Measurements from ENCODE around the gene ZNF473.
"Not testable (repeated sequence)": the region's sequence is repeated elsewhere in the genome, so short reads cannot be mapped to it uniquely, and the experiment has no call there.

ZNF473 gene

GRCh38 chr19:50051228-50051895 lies 25.6 kb downstream of the ZNF473 start:
- peaks cover 42% of the 10 kb centered on the region for H3K9me3 Mint-ChIP-seq
- not testable (repeated sequence) for H3K27me3 Mint-ChIP-seq (ENCODE audit: low read depth); H3K4me1 Mint-ChIP-seq (ENCODE audit: low read depth)
- peak overlapping the region; percentile 79 for H3K4me3 Mint-ChIP-seq
- peak overlapping the region; percentile 52 for H3K27ac Mint-ChIP-seq
- H3K36me3 Mint-ChIP-seq (ENCODE audit: low read depth) = peaks cover 19% of the 10 kb centered on the region

- Mint-ChIP-seq H3K4me1 (ENCODE audit: low read depth) (peaks cover 9% of the 10 kb centered on the region), H3K27me3 (ENCODE audit: low read depth) (peaks cover 6% of the 10 kb centered on the region), H3K4me3 (no peak overlapping the region), H3K27ac (no peak overlapping the region), H3K9me3 (peaks cover 36% of the 10 kb centered on the region), H3K36me3 (ENCODE audit: low read depth) (peaks cover 15% of the 10 kb centered on the region)
Observed at GRCh38 chr19:50051964-50052363, 26.2 kb downstream of the ZNF473 start.

GRCh38 chr19:50053119-50053518 lies 27.3 kb downstream of the ZNF473 start:
- Mint-ChIP-seq H3K4me3 (no peak overlapping the region), H3K36me3 (ENCODE audit: low read depth) (peaks cover 7% of the 10 kb centered on the region), H3K4me1 (ENCODE audit: low read depth) (peaks cover 9% of the 10 kb centered on the region), H3K27ac (no peak overlapping the region), H3K27me3 (ENCODE audit: low read depth) (peaks cover 6% of the 10 kb centered on the region), H3K9me3 (peaks cover 35% of the 10 kb centered on the region)

GRCh38 chr19:50058425-50058824 lies 32.6 kb downstream of the ZNF473 start:
- H3K27me3 Mint-ChIP-seq (ENCODE audit: low read depth) = no peaks in the 10 kb centered on the region

GRCh38 chr19:50059045-50059444 lies 33.2 kb downstream of the ZNF473 start:
- no peaks in the 10 kb centered on the region for H3K4me1 Mint-ChIP-seq (ENCODE audit: low read depth)
- no peaks in the 10 kb centered on the region for H3K36me3 Mint-ChIP-seq (ENCODE audit: low read depth)
- H3K9me3 Mint-ChIP-seq = peaks cover 44% of the 10 kb centered on the region
- H3K27me3 Mint-ChIP-seq (ENCODE audit: low read depth) = no peaks in the 10 kb centered on the region
- no peak overlapping the region for H3K4me3 Mint-ChIP-seq
- no peak overlapping the region for H3K27ac Mint-ChIP-seq

More at GRCh38 chr19:50058425-50058824, 32.6 kb downstream of the ZNF473 start:
- H3K36me3 Mint-ChIP-seq (ENCODE audit: low read depth) = no peaks in the 10 kb centered on the region
- peaks cover 49% of the 10 kb centered on the region for H3K9me3 Mint-ChIP-seq
- no peak overlapping the region for H3K4me3 Mint-ChIP-seq
- no peaks in the 10 kb centered on the region for H3K4me1 Mint-ChIP-seq (ENCODE audit: low read depth)
- no peak overlapping the region for H3K27ac Mint-ChIP-seq

GRCh38 chr19:50060107-50060506 lies 34.3 kb downstream of the ZNF473 start:
- Mint-ChIP-seq H3K9me3 (peaks cover 47% of the 10 kb centered on the region), H3K27me3 (ENCODE audit: low read depth) (no peaks in the 10 kb centered on the region), H3K27ac (no peak overlapping the region), H3K4me1 (ENCODE audit: low read depth) (no peaks in the 10 kb centered on the region), H3K36me3 (ENCODE audit: low read depth) (no peaks in the 10 kb centered on the region), H3K4me3 (no peak overlapping the region)

- no peaks in the 10 kb centered on the region for H3K27me3 Mint-ChIP-seq (ENCODE audit: low read depth)
- no peaks in the 10 kb centered on the region for H3K36me3 Mint-ChIP-seq (ENCODE audit: low read depth)
- H3K27ac Mint-ChIP-seq = no peak overlapping the region
- H3K9me3 Mint-ChIP-seq = peaks cover 43% of the 10 kb centered on the region
- H3K4me3 Mint-ChIP-seq = no peak overlapping the region
- no peaks in the 10 kb centered on the region for H3K4me1 Mint-ChIP-seq (ENCODE audit: low read depth)
Observed at GRCh38 chr19:50061650-50062049, 35.8 kb downstream of the ZNF473 start.

- Mint-ChIP-seq H3K27me3 (ENCODE audit: low read depth) (no peaks in the 10 kb centered on the region), H3K9me3 (peaks cover 16% of the 10 kb centered on the region), H3K4me1 (ENCODE audit: low read depth) (no peaks in the 10 kb centered on the region), H3K4me3 (no peak overlapping the region), H3K27ac (no peak overlapping the region), H3K36me3 (ENCODE audit: low read depth) (no peaks in the 10 kb centered on the region)
Observed at GRCh38 chr19:50065938-50066337, 40.1 kb downstream of the ZNF473 start.

- no peaks in the 10 kb centered on the region for H3K27me3 Mint-ChIP-seq (ENCODE audit: low read depth)
- no peaks in the 10 kb centered on the region for H3K4me1 Mint-ChIP-seq (ENCODE audit: low read depth)
- H3K27ac Mint-ChIP-seq = no peak overlapping the region
- no peaks in the 10 kb centered on the region for H3K36me3 Mint-ChIP-seq (ENCODE audit: low read depth)
- peaks cover 5% of the 10 kb centered on the region for H3K9me3 Mint-ChIP-seq
- H3K4me3 Mint-ChIP-seq = no peak overlapping the region
Observed at GRCh38 chr19:50067575-50067974, 41.8 kb downstream of the ZNF473 start.

- H3K27ac Mint-ChIP-seq; H3K9me3 Mint-ChIP-seq; H3K4me1 Mint-ChIP-seq (ENCODE audit: low read depth); H3K36me3 Mint-ChIP-seq (ENCODE audit: low read depth); H3K27me3 Mint-ChIP-seq (ENCODE audit: low read depth); H3K4me3 Mint-ChIP-seq: not testable (repeated sequence)
Observed at GRCh38 chr19:50068382-50068781, 42.6 kb downstream of the ZNF473 start.

- H3K27ac Mint-ChIP-seq; H3K36me3 Mint-ChIP-seq (ENCODE audit: low read depth); H3K27me3 Mint-ChIP-seq (ENCODE audit: low read depth); H3K4me3 Mint-ChIP-seq; H3K9me3 Mint-ChIP-seq; H3K4me1 Mint-ChIP-seq (ENCODE audit: low read depth): not testable (repeated sequence)
Observed at GRCh38 chr19:50075076-50075475, 49.3 kb downstream of the ZNF473 start.

- not testable (repeated sequence) for H3K36me3 Mint-ChIP-seq (ENCODE audit: low read depth); H3K9me3 Mint-ChIP-seq; H3K4me3 Mint-ChIP-seq; H3K27me3 Mint-ChIP-seq (ENCODE audit: low read depth); H3K27ac Mint-ChIP-seq; H3K4me1 Mint-ChIP-seq (ENCODE audit: low read depth)
Observed at GRCh38 chr19:50075644-50076372, 50.0 kb downstream of the ZNF473 start.

- not testable (repeated sequence) for H3K9me3 Mint-ChIP-seq; H3K4me1 Mint-ChIP-seq (ENCODE audit: low read depth); H3K27me3 Mint-ChIP-seq (ENCODE audit: low read depth); H3K27ac Mint-ChIP-seq; H3K36me3 Mint-ChIP-seq (ENCODE audit: low read depth); H3K4me3 Mint-ChIP-seq
Observed at GRCh38 chr19:50076581-50077355, 51.0 kb downstream of the ZNF473 start.

- H3K9me3 Mint-ChIP-seq; H3K27me3 Mint-ChIP-seq (ENCODE audit: low read depth); H3K4me3 Mint-ChIP-seq; H3K27ac Mint-ChIP-seq; H3K4me1 Mint-ChIP-seq (ENCODE audit: low read depth); H3K36me3 Mint-ChIP-seq (ENCODE audit: low read depth): not testable (repeated sequence)
Observed at GRCh38 chr19:50079014-50079413, 53.2 kb downstream of the ZNF473 start.

GRCh38 chr19:50084440-50084839 lies 58.6 kb downstream of the ZNF473 start:
- H3K4me3 Mint-ChIP-seq; H3K27me3 Mint-ChIP-seq (ENCODE audit: low read depth); H3K27ac Mint-ChIP-seq; H3K36me3 Mint-ChIP-seq (ENCODE audit: low read depth); H3K9me3 Mint-ChIP-seq; H3K4me1 Mint-ChIP-seq (ENCODE audit: low read depth): not testable (repeated sequence)

Data from T-helper 1 cell treated with Interleukin-12 subunit alpha and Interleukin-12 subunit beta and Interleukin-4 antibody, amounts not matched to agents 30 μg/mL and 1 μg/mL, for 36 hours (primary cell).